CD4-positive, alpha-beta T cell treated with Interleukin-4 for 1 hour (primary cell): ENCODE data around the gene MPO.

Source experiments
- DNase-seq, 2 donors: peaks; one replicate each; pipeline ENCODE4 v3.0.0-alpha.2; 2020 to 2022

MPO gene

GRCh38 chr17:58262149-58262548 is 18.6 kb downstream of the MPO start:
- DNase-seq = no peak

GRCh38 chr17:58254803-58255202 is 25.9 kb downstream of the MPO start:
- no peak for DNase-seq

- DNase-seq = no peak
Observed at GRCh38 chr17:58253082-58253481, 27.7 kb downstream of the MPO start.

- DNase-seq = no peak
Observed at GRCh38 chr17:58252141-58252540, 28.6 kb downstream of the MPO start.

- no peak for DNase-seq
Observed at GRCh38 chr17:58250344-58251011, 30.3 kb downstream of the MPO start.

GRCh38 chr17:58249270-58250133 is 31.2 kb downstream of the MPO start:
- peak; percentile 72 to 76 for DNase-seq

GRCh38 chr17:58248955-58249269 is 31.8 kb downstream of the MPO start:
- no peak for DNase-seq

GRCh38 chr17:58247511-58248363 is 33.0 kb downstream of the MPO start:
- DNase-seq = no peak

- DNase-seq = no peak
Observed at GRCh38 chr17:58246781-58247180, 34.0 kb downstream of the MPO start.

- no peak for DNase-seq
Observed at GRCh38 chr17:58246104-58246740, 34.5 kb downstream of the MPO start.

GRCh38 chr17:58245428-58246103 is 35.2 kb downstream of the MPO start:
- no peak for DNase-seq

- DNase-seq = no peak
Observed at GRCh38 chr17:58244963-58245362, 35.8 kb downstream of the MPO start.

- no peak for DNase-seq
Observed at GRCh38 chr17:58242171-58242784, 38.5 kb downstream of the MPO start.

GRCh38 chr17:58239987-58240386 is 40.7 kb downstream of the MPO start:
- no peak for DNase-seq

GRCh38 chr17:58238147-58238634 is 42.5 kb downstream of the MPO start, which contains the start of gene LPO:
Gene LPO, plus strand, starts transcription at chr17:58238584. Its CDS starts 4,396 bp downstream, at chr17:58242980.
- no peak for DNase-seq

GRCh38 chr17:58236394-58236793 is 44.3 kb downstream of the MPO start:
- DNase-seq = no peak

- no peak for DNase-seq
Observed at GRCh38 chr17:58235821-58236220, 44.9 kb downstream of the MPO start.

GRCh38 chr17:58234512-58234911 is 46.2 kb downstream of the MPO start:
- DNase-seq = no peak

GRCh38 chr17:58233543-58233942 is 47.2 kb downstream of the MPO start:
- DNase-seq = no peak

- DNase-seq = peak; percentile 29 to 85
Observed at GRCh38 chr17:58232707-58233156, 48.0 kb downstream of the MPO start.

- no peak for DNase-seq
Observed at GRCh38 chr17:58231641-58232040, 49.1 kb downstream of the MPO start.

GRCh38 chr17:58229881-58230280 is 50.9 kb downstream of the MPO start:
- no peak for DNase-seq
